Measurements from ENCODE around the gene LAMTOR2. TPM values are rescaled to one million over a fixed set of nuclear protein-coding genes. Genes with fewer than 3 reads are reported as not detected.
"Not testable (repeated sequence)": the region's sequence is repeated elsewhere in the genome, so short reads cannot be mapped to it uniquely, and the experiment has no call there.

Gene LAMTOR2
- total RNA-seq, 3 donors from 2014 or later (not counting 1 experiment from before 2014, with no cell fraction given), result 23.5 to 26.1 (median 24.6) TPM

DNA sequence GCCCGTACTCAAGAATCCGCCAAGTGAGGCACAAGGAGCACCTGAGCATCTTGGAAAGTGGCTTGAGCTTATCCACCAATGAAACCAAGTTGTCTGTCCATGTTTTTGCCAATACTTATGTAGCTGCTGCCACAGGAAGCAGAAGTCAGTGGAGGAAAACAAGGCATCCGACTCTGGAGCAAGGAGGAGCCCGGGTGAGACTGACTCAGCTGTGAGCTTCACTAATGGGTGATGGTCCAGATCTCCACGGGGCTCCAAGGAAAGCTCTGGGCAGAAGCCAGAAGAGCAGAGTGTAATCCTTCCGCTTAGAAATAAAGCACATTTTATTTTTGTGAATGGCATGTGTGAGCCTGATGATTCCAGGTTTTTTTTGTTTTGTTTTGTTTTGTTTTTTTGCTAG, 21.6 kb upstream of the LAMTOR2 start:
- Histone ChIP-seq H3K9me3 (ENCODE audit: control insufficient read depth, insufficient read depth, low read length) (no peaks in the 10 kb centered on the region), H3K27me3 (ENCODE audit: control insufficient read depth, insufficient read depth, low read length) (no peaks in the 10 kb centered on the region), H3K36me3 (ENCODE audit: control insufficient read depth, insufficient read depth, low read length) (peaks cover 8% of the 10 kb centered on the region), H3K4me1 (ENCODE audit: control insufficient read depth, insufficient read depth, low read length) (no peaks in the 10 kb centered on the region), H3K4me3 (ENCODE audit: low read length) (no peak overlapping the region), H3K27ac (ENCODE audit: low read length) (no peak overlapping the region)
- Mint-ChIP-seq H3K36me3 (no peaks in the 10 kb centered on the region), H3K27ac (no peak overlapping the region), H3K27me3 (ENCODE audit: low read depth in 2 of 2) (no peaks in the 10 kb centered on the region), H3K9me3 (no peaks in the 10 kb centered on the region), H3K4me3 (no peak overlapping the region), H3K4me1 (no peaks in the 10 kb centered on the region)
- ATAC-seq (no peak), DNase-seq (no peak)
- intact Hi-C loops (cut with micrococcal nuclease), result no loop called here
- WGBS (ENCODE audit: insufficient coverage), result 79% methylated on average over 6 of the region's 6 CpGs
- TF ChIP-seq, protein P1, sequence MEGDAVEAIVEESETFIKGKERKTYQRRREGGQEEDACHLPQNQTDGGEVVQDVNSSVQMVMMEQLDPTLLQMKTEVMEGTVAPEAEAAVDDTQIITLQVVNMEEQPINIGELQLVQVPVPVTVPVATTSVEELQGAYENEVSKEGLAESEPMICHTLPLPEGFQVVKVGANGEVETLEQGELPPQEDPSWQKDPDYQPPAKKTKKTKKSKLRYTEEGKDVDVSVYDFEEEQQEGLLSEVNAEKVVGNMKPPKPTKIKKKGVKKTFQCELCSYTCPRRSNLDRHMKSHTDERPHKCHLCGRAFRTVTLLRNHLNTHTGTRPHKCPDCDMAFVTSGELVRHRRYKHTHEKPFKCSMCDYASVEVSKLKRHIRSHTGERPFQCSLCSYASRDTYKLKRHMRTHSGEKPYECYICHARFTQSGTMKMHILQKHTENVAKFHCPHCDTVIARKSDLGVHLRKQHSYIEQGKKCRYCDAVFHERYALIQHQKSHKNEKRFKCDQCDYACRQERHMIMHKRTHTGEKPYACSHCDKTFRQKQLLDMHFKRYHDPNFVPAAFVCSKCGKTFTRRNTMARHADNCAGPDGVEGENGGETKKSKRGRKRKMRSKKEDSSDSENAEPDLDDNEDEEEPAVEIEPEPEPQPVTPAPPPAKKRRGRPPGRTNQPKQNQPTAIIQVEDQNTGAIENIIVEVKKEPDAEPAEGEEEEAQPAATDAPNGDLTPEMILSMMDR (IDR thresholded peaks at IDR 0.05), result no peak

GRCh38 chr1:156034991-156035390, 19.6 kb upstream of the LAMTOR2 start:
- H3K27ac Mint-ChIP-seq; H3K36me3 ChIP-seq (ENCODE audit: control insufficient read depth, insufficient read depth, low read length); H3K4me3 ChIP-seq (ENCODE audit: low read length); intact Hi-C loops (cut with micrococcal nuclease); H3K4me3 Mint-ChIP-seq; H3K4me1 ChIP-seq (ENCODE audit: control insufficient read depth, insufficient read depth, low read length); H3K4me1 Mint-ChIP-seq; H3K9me3 Mint-ChIP-seq; H3K27me3 Mint-ChIP-seq (ENCODE audit: low read depth in 2 of 2); DNase-seq; H3K36me3 Mint-ChIP-seq; H3K9me3 ChIP-seq (ENCODE audit: control insufficient read depth, insufficient read depth, low read length); ATAC-seq; H3K27me3 ChIP-seq (ENCODE audit: control insufficient read depth, insufficient read depth, low read length); H3K27ac ChIP-seq (ENCODE audit: low read length): not testable (repeated sequence)
- 97% methylated on average over 2 of the region's 4 CpGs for WGBS (ENCODE audit: insufficient coverage)

- DNase-seq (no peak), ATAC-seq (no peak)
- intact Hi-C loops (cut with micrococcal nuclease), result no loop called here
- Histone ChIP-seq H3K27me3 (ENCODE audit: control insufficient read depth, insufficient read depth, low read length) (no peaks in the 10 kb centered on the region), H3K9me3 (ENCODE audit: control insufficient read depth, insufficient read depth, low read length) (no peaks in the 10 kb centered on the region), H3K36me3 (ENCODE audit: control insufficient read depth, insufficient read depth, low read length) (peaks cover 25% of the 10 kb centered on the region), H3K4me3 (ENCODE audit: low read length) (no peak overlapping the region), H3K27ac (ENCODE audit: low read length) (no peak overlapping the region), H3K4me1 (ENCODE audit: control insufficient read depth, insufficient read depth, low read length) (peaks cover 5% of the 10 kb centered on the region)
- TF ChIP-seq, protein P1 (IDR thresholded peaks at IDR 0.05), result no peak
- H3K27ac Mint-ChIP-seq, result no peak overlapping the region
- H3K27me3 Mint-ChIP-seq (ENCODE audit: low read depth in 2 of 2), result no peaks in the 10 kb centered on the region
- peaks cover 0 to 8% of the 10 kb centered on the region in 2 donors for H3K4me1 Mint-ChIP-seq
- WGBS (ENCODE audit: insufficient coverage), result 90% methylated on average over 3 of the region's 3 CpGs
- H3K36me3 Mint-ChIP-seq, result no peaks in the 10 kb centered on the region
- no peaks in the 10 kb centered on the region for H3K9me3 Mint-ChIP-seq
- no peak overlapping the region for H3K4me3 Mint-ChIP-seq
Observed at GRCh38 chr1:156042828-156043227, 11.8 kb upstream of the LAMTOR2 start.

- Histone ChIP-seq H3K4me1 (ENCODE audit: control insufficient read depth, insufficient read depth, low read length) (peaks cover 5% of the 10 kb centered on the region), H3K4me3 (ENCODE audit: low read length) (no peak overlapping the region), H3K27me3 (ENCODE audit: control insufficient read depth, insufficient read depth, low read length) (no peaks in the 10 kb centered on the region), H3K27ac (ENCODE audit: low read length) (no peak overlapping the region), H3K36me3 (ENCODE audit: control insufficient read depth, insufficient read depth, low read length) (peaks cover 31% of the 10 kb centered on the region), H3K9me3 (ENCODE audit: control insufficient read depth, insufficient read depth, low read length) (no peaks in the 10 kb centered on the region)
- Mint-ChIP-seq H3K27ac (no peak overlapping the region), H3K4me1 (peaks cover 0 to 13% of the 10 kb centered on the region in 2 donors), H3K4me3 (no peak overlapping the region), H3K27me3 (ENCODE audit: low read depth in 2 of 2) (no peaks in the 10 kb centered on the region), H3K36me3 (no peaks in the 10 kb centered on the region), H3K9me3 (no peaks in the 10 kb centered on the region)
- ATAC-seq (no peak), DNase-seq (no peak)
- intact Hi-C loops (cut with micrococcal nuclease), result no loop called here
- TF ChIP-seq, protein P1 (IDR thresholded peaks at IDR 0.05), result no peak
- WGBS (ENCODE audit: insufficient coverage), result 30% methylated on average over 4 of the region's 4 CpGs
Observed at GRCh38 chr1:156045076-156045475, 9.5 kb upstream of the LAMTOR2 start.

All from natural killer cell (primary cell).